Non-pigmented ciliary epithelial cell (primary cell): ENCODE data around the gene OR4D1.

ENCODE experiments used
- DNase-seq: peaks from one replicate; pipeline ENCODE4 v3.0.0-alpha.2; 2010; ENCODE audit warnings: low read depth

The OR4D1 gene

DNA sequence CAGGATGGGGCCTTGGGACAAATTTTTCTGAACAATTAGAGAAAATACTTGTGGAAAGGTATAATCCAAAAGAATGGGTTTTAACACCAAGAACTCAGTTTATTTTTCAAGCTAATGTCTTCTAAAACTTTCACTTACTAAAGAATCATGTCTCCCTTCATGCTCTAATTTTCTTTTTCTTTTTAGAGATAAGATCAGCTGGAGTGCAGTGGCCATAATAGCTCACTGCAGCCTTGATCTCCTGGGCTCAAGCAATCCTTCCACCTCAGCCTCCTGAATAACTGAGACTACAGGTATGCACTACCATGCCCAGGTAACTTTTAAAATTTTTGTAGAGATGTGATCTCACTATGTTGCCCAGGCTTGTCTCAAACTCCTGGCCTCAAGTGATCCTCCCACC, 5.5 kb downstream of the OR4D1 start:
- no peak for DNase-seq

GRCh38 chr17:58156839-58157803, 8.9 kb downstream of the OR4D1 start:
- DNase-seq, result no peak

DNA sequence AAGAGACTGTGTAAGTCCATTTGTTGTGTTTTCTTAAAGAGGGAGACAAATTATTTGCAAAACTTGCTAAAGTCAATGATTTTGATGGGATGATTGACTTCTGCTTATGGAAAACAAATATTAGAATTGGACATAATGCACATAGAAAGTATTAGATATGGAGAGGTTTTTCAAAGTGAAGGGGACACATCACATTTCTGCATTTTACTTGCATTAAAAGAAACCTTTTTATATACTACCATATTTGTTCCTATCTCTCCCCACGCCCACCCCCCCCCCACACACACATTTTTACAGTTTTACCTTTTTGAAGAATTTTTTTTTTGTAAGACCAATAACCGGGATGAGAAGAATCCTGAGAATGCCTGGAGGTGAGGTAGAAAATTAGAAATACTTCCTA, 10.0 kb downstream of the OR4D1 start:
- no peak for DNase-seq

DNA sequence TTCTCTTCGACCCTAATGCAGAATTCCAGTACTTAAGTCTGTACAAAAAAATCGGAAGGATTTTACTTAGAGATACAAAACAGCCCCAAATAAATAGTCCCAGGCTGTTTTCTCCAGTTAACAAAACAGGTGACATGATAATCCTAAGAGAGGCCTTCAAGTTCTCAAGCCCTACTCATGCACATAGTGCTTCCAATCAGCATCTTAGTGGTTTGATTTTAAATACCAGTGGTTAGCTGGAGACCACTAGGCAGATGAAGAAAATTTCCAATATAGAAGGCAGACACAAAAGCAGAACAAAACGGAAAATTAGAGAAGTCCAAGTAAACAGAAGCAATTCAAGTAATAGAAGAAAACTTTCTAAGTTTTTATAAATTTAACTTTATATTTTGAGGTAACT, 13.4 kb downstream of the OR4D1 start:
- no peak for DNase-seq

DNA sequence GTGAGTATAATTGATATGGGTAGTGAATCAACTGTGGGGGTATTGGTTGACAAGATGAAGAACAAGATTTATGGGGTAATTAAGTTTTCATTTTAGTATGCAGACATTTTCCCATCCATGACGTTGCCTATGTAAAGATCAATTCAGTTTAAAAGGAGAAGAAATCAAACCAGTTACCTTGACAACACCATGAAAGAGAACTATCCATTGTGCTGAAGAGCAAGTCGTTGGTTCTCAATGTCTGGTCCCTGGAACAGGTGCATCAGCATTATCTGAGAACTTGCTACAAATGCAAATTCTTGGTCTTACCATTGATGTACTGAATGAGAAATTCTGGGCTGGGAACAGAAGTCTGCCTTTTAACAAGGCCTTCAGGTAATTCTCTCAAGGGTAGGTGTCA, 17.8 kb downstream of the OR4D1 start:
- no peak for DNase-seq

DNA sequence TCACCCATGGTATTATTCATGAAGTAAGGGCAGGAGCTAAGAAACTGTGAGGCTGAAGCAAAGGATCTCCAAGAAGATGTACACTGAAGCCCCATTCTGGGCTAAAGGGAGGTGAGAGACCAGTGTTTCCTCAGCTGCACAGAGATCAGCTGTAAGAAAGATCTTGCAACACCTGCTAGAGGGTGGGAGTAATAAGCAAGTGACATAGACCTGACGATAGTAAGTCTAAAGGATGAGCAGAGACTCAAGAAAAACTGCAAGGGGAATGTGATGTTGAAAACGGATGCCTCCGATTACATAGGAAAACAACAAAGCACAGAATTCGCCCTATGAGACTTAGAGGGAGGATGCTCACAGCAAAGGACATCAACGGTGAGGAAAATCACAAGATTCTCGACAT, 18.5 kb downstream of the OR4D1 start, which contains the start of gene OR4D2:
OR4D2 (plus strand) TSS at position 301 of the 400 bp plus-strand sequence. CDS start 2,674 bp downstream, outside the sequence.
- DNase-seq, result no peak

DNA sequence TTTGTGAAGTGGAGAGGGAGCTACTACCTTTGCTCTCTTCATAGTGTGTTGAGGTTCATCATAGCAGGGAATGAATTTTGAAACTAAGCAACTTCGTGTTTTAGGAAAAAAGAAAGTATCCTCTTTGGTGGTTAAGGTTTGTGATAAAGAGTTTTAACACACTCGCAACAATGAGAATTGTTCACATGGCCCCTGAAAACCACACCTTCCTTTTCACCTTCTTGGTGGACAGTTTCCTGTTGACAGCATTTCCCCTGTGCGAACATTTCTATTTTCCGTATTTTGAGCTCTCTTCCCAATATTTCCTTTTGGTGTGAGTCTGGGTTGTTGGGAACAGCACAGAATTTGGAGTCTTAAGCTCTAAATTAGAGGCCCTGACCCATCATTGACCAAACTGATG, 22.4 kb downstream of the OR4D1 start:
- DNase-seq, result no peak

DNA sequence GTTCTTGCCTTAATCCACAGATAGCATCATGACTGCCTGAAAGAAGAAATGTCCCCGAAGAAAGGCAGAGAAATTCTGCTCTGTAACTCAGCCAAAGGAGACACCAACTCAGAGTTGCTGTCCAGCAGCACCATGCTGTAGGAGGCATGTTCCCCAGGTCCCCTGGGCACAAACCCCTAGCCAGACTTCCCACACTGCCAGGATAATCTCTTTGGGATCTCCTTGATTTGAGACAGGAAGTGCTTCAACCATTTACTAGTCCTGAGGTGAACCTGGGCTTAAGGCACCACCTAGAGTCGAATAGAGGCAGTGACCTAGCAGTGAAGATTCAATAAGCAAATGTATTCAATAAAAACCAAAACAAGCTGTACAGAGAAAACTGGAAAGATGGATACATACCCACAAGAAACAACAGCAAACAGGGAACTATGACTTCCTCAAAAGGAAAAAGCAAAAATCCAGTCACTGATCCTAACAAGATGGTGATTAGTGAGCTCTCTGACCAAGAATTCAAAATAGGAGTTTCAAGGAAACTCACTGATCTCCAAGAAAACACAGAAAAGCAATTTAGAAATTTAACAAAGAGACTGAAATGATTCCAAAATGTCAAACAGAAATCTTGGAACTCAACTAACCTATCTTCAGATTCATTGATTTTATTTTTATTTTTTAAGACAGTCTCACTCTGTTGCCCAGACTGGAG, 24.3 kb downstream of the OR4D1 start:
- peak; percentile 6 for DNase-seq

GRCh38 chr17:58174871-58175270, 26.7 kb downstream of the OR4D1 start:
- no peak for DNase-seq

DNA sequence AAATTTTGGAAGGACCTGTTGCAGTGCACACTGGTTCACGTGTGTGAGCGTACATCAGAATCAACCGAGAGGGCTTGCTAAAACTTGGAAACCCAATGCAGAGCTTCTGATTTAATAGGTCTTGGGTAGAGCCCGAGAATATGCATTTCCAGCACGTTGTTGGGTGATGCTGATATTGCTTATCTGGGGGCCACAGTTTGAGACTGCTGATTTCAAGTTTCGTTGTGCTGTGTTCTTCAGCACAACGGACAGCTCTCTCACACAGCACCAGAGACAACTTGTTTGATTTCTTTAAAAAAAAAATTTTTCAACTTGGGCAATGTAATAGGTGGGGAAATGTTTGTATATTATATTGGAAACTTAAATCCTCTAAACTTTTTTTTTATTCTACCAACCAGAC, 28.0 kb downstream of the OR4D1 start:
- no peak for DNase-seq

DNA sequence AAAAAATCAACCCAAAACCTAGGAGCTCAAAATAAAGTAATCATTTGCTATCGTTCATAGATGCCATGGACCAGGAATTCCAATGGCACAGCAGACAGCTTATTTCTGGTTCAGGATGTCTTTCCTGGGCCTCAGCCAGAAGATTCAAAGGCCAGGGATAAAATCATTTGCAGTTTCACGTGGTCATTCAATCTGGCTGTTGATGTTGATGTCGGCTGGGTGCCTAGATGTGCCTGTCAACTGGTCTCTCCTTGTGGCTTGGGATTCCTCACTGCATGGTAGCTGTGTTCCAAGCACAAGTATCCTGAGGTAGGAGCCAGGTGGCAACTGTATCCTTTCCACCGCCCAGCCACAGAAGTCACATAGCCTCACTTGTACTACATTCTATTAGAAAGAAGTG, 33.6 kb downstream of the OR4D1 start:
- DNase-seq, result no peak

DNA sequence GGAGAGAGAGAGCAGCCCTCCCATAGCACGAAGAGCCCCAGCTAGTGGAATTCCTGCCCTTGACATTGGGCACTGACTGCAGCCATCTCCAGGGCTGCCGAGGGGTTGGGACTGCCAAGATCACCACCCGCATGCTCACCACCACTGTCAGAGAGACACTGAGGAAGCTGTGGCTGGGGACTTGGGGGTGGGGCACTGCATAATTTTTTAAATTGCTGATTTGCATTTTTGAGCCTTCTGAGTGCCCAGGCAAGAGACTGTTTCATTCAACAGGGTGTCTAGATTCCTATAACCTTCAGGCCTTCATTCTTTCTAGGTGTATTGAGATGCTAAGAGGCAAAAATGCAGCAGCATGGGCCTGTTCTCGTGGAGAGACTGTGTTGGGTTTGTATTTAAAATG, 35.3 kb downstream of the OR4D1 start:
- DNase-seq, result no peak

DNA sequence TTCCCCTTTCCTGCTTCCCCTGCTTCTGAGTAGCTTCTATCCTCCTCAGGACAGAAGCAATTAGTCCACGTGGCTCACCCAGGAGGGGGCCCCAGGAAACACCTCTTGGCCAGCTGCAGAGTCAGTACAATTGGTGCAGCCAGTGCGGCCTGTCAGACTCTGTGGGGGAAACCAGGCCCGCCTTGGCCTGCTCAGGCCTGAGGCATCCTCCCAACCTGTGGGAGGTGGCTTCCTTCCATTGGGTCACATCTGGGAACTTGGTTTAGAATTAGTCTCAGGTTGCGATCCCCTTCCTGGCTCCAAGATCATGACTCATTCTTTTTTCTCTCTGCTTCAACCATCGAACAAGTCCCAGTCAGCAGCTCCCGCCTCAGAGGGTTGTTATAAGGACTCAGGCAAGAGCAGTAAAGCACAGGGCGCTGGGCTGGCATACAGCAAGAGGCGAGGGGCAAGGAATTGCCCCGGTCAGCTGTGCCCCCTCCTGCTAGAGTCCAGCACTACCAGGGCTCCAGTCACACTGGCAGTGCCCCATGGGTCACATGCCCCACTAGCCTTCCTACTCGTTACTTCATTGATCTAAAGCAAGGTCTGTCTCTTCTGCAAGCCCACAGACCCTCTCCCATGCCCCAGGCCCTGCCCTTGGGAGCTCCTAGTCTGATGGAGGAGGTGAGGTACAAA, 36.3 kb downstream of the OR4D1 start:
- peak; percentile 45 for DNase-seq

GRCh38 chr17:58184986-58185761, 37.0 kb downstream of the OR4D1 start:
- DNase-seq, result no peak

- DNase-seq, result no peak
Observed at GRCh38 chr17:58186591-58186990, 38.4 kb downstream of the OR4D1 start.

- DNase-seq, result no peak
Observed at GRCh38 chr17:58187063-58187462, 38.9 kb downstream of the OR4D1 start.

GRCh38 chr17:58187675-58188074, 39.5 kb downstream of the OR4D1 start:
- DNase-seq, result no peak

DNA sequence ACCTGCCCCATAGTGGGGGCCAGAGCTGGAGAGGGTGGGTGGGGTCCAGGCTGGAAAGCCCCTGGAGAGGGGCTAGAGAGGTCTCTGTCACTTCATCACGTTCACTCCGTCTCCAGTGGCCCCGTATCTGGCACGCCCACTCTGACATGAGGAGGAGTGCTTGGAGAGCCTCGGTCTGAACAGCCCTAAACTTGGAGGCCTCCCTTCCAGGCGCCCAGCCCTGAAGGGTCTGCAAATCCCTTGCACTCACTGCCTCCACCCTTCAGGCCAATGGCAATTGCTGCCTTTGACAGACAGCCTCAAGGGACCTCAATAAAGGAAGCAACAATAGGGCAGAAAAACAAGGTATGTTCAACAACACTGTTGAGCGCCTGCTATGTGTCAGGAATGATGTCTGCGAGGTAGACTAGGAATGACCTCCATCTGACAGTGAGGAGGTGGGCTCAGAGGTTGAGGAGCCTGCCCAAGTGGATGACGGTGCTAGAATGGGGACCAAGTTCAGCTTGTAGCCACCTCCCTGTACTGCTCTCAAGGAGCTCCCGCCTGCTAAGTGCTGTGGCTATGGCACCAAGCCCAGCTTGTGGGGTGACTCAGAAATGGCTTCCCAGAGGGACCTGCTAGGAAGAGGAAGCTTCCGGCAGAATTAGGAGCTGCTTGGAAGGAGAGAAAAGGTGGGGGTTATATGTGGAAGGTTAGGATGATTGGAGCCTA, 41.4 kb downstream of the OR4D1 start:
- peak; percentile 56 for DNase-seq

DNA sequence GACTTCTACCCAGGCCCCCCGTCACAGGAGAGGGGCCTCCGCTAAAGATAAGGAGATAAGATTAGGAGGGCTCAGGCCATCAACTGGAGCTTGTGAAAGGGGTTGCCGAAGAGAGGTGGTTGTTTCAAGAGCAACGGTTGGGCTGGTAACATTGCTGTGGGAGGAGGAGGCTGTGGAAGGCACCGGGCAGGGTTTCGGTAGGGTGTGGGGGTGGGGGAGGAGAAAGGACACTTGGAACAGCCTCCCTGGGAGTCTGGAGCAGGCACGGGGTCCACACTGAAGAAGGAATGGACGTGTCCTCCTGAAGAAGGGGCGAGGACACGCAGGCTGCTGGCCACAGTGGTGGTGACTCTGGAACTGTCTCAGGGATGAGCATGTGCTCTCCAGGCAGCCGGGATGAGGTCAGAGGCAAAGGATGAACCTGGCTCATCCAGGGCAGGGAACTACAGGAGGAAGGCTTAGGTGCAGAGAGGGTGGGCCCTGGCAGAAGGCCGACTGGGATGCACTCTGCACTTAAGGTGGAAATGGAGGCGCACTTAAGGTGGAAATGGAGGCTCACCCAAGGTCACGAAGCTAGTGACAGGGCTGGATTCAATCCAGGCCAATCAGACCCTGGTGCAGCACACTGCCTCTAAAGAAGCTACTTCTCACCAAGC, 43.2 kb downstream of the OR4D1 start:
- no peak for DNase-seq

DNA sequence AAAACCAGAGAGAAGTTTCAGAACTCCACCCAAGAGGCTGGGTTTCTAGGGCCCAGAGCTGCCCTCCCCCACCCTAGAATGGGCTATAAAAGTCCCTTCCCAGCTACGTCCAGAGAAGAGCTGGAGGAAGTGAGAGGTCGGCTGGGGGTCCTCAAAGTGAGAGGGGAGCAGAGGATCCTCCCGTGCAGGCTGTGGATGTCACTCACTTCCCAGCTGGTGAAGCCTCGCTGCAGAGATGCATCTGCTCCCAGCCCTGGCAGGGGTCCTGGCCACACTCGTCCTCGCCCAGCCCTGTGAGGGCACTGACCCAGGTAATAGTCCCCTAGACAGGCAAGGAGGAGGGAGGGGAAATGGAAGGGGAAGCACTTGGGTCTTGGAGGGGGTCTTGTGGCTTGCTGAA, 44.4 kb downstream of the OR4D1 start, which contains the start of gene EPX:
EPX (plus strand) TSS at position 115 of the 400 bp plus-strand sequence; CDS start at position 236, 121 bp downstream.
- no peak for DNase-seq
